Fibroblast of lung (primary cell): ENCODE results near the gene S100A2. TPM values are rescaled to one million over a fixed set of nuclear protein-coding genes. Genes with fewer than 3 reads are reported as not detected.

ENCODE experiments used
- DNase-seq, 2 donors: peaks; one replicate each; pipeline versions ENCODE4 v3.0.0 to v3.0.0-alpha.2; 2010; ENCODE audit warnings: low read depth in 2 of 2
- H2AFZ ChIP-seq: 2 replicates; pipeline ENCODE4 v1.5.1; 2012; ENCODE audit warnings: low read length, control low read depth, inconsistent platforms
- H3K27ac ChIP-seq: 2 replicates; pipeline ENCODE4 v1.5.1; 2011; ENCODE audit warnings: low read length, control low read depth; ENCODE audit not compliant: insufficient read depth
- H3K27me3 ChIP-seq: 2 replicates; pipeline ENCODE4 v1.5.1; 2011; ENCODE audit warnings: mild to moderate bottlenecking, low read length; ENCODE audit not compliant: control insufficient read depth, insufficient read depth
- H3K36me3 ChIP-seq: 2 replicates; pipeline ENCODE4 v1.5.1; 2011; ENCODE audit warnings: low read length; ENCODE audit not compliant: control insufficient read depth, insufficient read depth
- H3K4me1 ChIP-seq: 2 replicates; pipeline ENCODE4 v1.5.1; 2011; ENCODE audit warnings: low read length; ENCODE audit not compliant: control insufficient read depth, insufficient read depth; ENCODE audit errors: extremely low read depth
- H3K4me2 ChIP-seq: 2 replicates; pipeline ENCODE4 v1.5.1; 2011; ENCODE audit warnings: low read length, control low read depth; ENCODE audit not compliant: insufficient read depth; ENCODE audit errors: extremely low read depth
- H3K4me3 ChIP-seq, 4 experiments: fragments of 200-600 bp in 1 of 4; sonication (generic) in 1 of 4; replicated peaks in 1 of 4; 2 replicates each; pipeline ENCODE4 v1.5.1; 2011 to 2016; ENCODE audit warnings: low read length in 4 of 4, low read depth in 3 of 4, mild to moderate bottlenecking in 3 of 4, control low read depth in 2 of 4, inconsistent platforms in 1 of 4, mixed read lengths in 1 of 4; ENCODE audit not compliant: insufficient read depth in 1 of 4; ENCODE audit errors: control extremely low read depth in 1 of 4
- H3K79me2 ChIP-seq: 2 replicates; pipeline ENCODE4 v1.5.1; 2012; ENCODE audit warnings: mild to moderate bottlenecking, low read length, inconsistent platforms; ENCODE audit not compliant: control insufficient read depth, insufficient read depth
- H3K9ac ChIP-seq: 2 replicates; pipeline ENCODE4 v1.5.1; 2011; ENCODE audit warnings: mild to moderate bottlenecking, low read length, control low read depth; ENCODE audit not compliant: insufficient read depth
- H3K9me3 ChIP-seq: 2 replicates; pipeline ENCODE4 v1.5.1; 2012; ENCODE audit warnings: low read depth, low read length; ENCODE audit not compliant: control insufficient read depth, insufficient read depth
- H4K20me1 ChIP-seq: 2 replicates; pipeline ENCODE4 v1.5.1; 2011; ENCODE audit warnings: low read length; ENCODE audit not compliant: control insufficient read depth, insufficient read depth; ENCODE audit errors: extremely low read depth
- EZH2 ChIP-seq: IDR thresholded peaks from 2 replicates; pipeline ENCODE4 v1.5.1; 2012; ENCODE audit warnings: low read length, control low read depth, mild to moderate bottlenecking; ENCODE audit errors: missing control alignments
- polyA plus RNA-seq, 2 donors: library from polyadenylated mRNA; depleted of rRNA in 1 of 2; stranded (reverse) in 1 of 2; unstranded in 1 of 2; fragments of >200 nt; gene quantifications; 2 replicates each; pipeline ENCODE4 v1.2.1, GENCODE V29; 2011 to 2012; ENCODE audit warnings: missing spikeins in 1 of 2
- total RNA-seq: library from RNA; depleted of rRNA; stranded (reverse); fragments of >200 nt; gene quantifications from 2 replicates; pipeline ENCODE4 v1.2.1, GENCODE V29; 2014
- TF ChIP-seq, protein P1 (sequence below), 2 donors: IDR thresholded peaks in 1 of 2; conservative IDR thresholded peaks in 1 of 2; 1 replicate in 1 of 2; 2 replicates in 1 of 2; pipeline ENCODE4 v1.5.1; 2011 to 2012; ENCODE audit warnings: low read length in 2 of 2, control low read depth in 1 of 2, inconsistent platforms in 1 of 2, low read depth in 1 of 2, mild to moderate bottlenecking in 1 of 2

The S100A2 gene
- total and polyA plus RNA-seq, 2 donors (not counting 1 experiment from before 2014, with no cell fraction given), result 3.6 to 4.8 TPM

DNA sequence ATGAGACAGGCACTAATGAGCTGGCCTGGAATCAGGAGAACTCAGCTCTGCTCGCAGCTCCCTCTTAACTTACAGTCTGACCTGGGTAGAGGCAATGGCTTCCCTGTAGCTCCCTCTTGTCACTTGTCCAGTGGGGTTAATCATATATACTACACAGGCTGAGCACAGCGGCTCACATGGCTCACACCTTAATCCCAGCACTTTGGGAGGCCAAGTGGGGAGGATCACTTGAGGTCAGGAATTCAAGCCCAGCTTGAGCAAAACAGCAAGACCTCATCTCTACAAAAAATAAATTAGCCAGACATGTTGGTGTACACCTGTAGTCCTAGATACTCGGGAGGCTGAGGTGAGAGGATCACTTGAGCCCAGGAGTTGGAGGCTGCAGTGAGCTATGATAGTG lies 34.0 kb downstream of the S100A2 start:
- Histone ChIP-seq H2AFZ (no peak overlapping the region), H3K27ac (no peak overlapping the region), H3K9me3 (no peaks in the 10 kb centered on the region), H3K36me3 (peaks cover 6% of the 10 kb centered on the region), H3K79me2 (peaks cover 23% of the 10 kb centered on the region), H3K27me3 (no peaks in the 10 kb centered on the region), H3K4me2 (no peak overlapping the region), H4K20me1 (no peaks in the 10 kb centered on the region), H3K4me1 (peaks cover 10% of the 10 kb centered on the region), H3K9ac (no peak overlapping the region), H3K4me3 (no peak overlapping the region)
- no peak for DNase-seq
- TF ChIP-seq, protein P1, sequence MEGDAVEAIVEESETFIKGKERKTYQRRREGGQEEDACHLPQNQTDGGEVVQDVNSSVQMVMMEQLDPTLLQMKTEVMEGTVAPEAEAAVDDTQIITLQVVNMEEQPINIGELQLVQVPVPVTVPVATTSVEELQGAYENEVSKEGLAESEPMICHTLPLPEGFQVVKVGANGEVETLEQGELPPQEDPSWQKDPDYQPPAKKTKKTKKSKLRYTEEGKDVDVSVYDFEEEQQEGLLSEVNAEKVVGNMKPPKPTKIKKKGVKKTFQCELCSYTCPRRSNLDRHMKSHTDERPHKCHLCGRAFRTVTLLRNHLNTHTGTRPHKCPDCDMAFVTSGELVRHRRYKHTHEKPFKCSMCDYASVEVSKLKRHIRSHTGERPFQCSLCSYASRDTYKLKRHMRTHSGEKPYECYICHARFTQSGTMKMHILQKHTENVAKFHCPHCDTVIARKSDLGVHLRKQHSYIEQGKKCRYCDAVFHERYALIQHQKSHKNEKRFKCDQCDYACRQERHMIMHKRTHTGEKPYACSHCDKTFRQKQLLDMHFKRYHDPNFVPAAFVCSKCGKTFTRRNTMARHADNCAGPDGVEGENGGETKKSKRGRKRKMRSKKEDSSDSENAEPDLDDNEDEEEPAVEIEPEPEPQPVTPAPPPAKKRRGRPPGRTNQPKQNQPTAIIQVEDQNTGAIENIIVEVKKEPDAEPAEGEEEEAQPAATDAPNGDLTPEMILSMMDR (conservative IDR thresholded peaks at IDR 0.05 in 1 of 2, IDR thresholded peaks at IDR 0.05 in 1 of 2; ENCODE audit: low read depth in 1 of 2, low read length in 2 of 2), result no peak

DNA sequence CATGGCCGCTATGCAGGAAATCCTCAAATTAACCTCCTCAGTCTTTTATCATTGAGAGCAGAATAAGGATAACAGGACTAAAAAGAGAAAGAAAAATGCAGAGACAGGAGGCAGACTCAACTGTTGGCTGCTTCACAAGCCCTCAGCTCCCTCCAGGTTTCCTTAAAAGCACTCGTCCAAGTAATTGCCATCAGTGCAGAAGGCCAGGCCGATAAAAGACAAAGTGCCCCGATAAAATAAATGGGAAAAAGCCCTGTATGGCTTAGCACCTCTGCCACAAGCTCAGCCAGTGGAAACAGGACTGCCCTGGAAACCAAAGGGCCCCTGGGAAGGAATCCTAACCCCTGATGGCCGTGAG lies 38.0 kb downstream of the S100A2 start:
- H2AFZ ChIP-seq, result no peak overlapping the region
- H3K27ac ChIP-seq, result no peak overlapping the region
- H4K20me1 ChIP-seq, result no peaks in the 10 kb centered on the region
- H3K79me2 ChIP-seq, result no peaks in the 10 kb centered on the region
- no peak overlapping the region for H3K4me3 ChIP-seq
- H3K36me3 ChIP-seq, result no peaks in the 10 kb centered on the region
- TF ChIP-seq EZH2, result no peak
- TF ChIP-seq, protein P1 (conservative IDR thresholded peaks at IDR 0.05 in 1 of 2, IDR thresholded peaks at IDR 0.05 in 1 of 2; ENCODE audit: low read depth in 1 of 2, low read length in 2 of 2), result no peak
- H3K9me3 ChIP-seq, result no peaks in the 10 kb centered on the region
- H3K4me1 ChIP-seq, result peaks cover 3% of the 10 kb centered on the region
- no peak overlapping the region for H3K4me2 ChIP-seq
- H3K9ac ChIP-seq, result no peak overlapping the region
- no peak for DNase-seq
- no peaks in the 10 kb centered on the region for H3K27me3 ChIP-seq

DNA sequence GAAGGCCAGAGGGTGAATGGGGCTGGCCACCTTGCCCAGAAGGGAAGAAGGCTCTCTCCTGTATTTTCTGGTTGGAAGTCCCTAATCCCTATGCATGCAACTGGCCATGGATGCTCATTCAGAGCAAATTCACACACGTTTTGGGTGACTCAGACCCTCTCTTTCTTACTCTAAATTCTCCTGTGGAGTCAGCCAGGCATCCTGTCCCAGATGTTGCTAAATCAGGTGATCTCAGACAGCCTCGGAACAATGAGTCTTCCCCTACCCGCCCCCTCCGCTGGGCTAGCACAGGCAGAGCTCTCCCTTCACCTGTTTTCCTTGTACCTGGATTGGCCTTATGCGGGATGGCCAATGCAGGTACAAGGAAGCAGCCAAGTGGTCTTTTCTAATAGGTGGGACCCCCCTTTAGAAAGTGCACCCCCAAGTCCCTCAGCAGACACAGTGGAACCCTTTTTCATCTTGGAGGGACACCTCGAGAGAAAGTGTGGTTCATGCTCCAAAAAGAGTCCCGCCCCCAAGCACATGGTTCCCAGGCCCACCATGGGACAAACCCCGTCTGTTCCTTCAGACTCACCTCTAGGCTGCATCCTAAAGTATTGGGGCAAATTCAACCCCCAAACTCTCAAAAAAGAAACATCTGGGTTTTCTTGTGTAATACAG lies 38.5 kb downstream of the S100A2 start:
- Histone ChIP-seq H4K20me1 (no peaks in the 10 kb centered on the region), H3K4me1 (peaks cover 2% of the 10 kb centered on the region), H2AFZ (no peak overlapping the region), H3K4me2 (no peak overlapping the region), H3K9me3 (no peaks in the 10 kb centered on the region), H3K36me3 (no peaks in the 10 kb centered on the region), H3K27me3 (no peaks in the 10 kb centered on the region), H3K79me2 (no peaks in the 10 kb centered on the region), H3K27ac (no peak overlapping the region), H3K4me3 (no peak overlapping the region), H3K9ac (no peak overlapping the region)
- peak in 1 of 2 donors; percentile 42 for DNase-seq
- no peak for TF ChIP-seq EZH2
- TF ChIP-seq, protein P1 (conservative IDR thresholded peaks at IDR 0.05 in 1 of 2, IDR thresholded peaks at IDR 0.05 in 1 of 2; ENCODE audit: low read depth in 1 of 2, low read length in 2 of 2), result no peak
